Adrenal gland (tissue), 5 donors: ENCODE results near the gene GADD45B.

ENCODE experiments used
- CTCF ChIP-seq, 6 experiments: fragments of 450-650 bp in 4 of 6; fragments of 200-600 bp in 2 of 6; sonication (generic) in 1 of 6; IDR thresholded peaks; 1 replicate in 5 of 6; 2 replicates in 1 of 6; pipeline versions ENCODE4 v1.5.1 to v1.8.0; 2016 to 2021; ENCODE audit warnings: antibody characterized with exemption in 6 of 6, mild to moderate bottlenecking in 2 of 6, moderate library complexity in 1 of 6
- POLR2A ChIP-seq, 2 donors: fragments of 450-650 bp; IDR thresholded peaks; one replicate each; pipeline ENCODE4 v1.6.1; 2017; ENCODE audit warnings: antibody characterized with exemption in 2 of 2, mild to moderate bottlenecking in 2 of 2, moderate library complexity in 1 of 2
- donor health status: DM: no; HTN: no; CAD: no.

- TF ChIP-seq CTCF (IDR thresholded peaks at IDR 0.05) (no peak), POLR2A (IDR thresholded peaks at IDR 0.05) (no peak)
Observed at GRCh38 chr19:2509096-2509495, 33.2 kb downstream of the GADD45B start.
